NCI-H2029 (cell line): ENCODE measurements around the gene ZNF777.
A peak's percentile ranks its signal among the peaks of the same experiment; 100 is the strongest.

Source experiments
- DNase-seq: peaks from one replicate; lab custom pipeline; 2025; lab: John Stamatoyannopoulos, UW

The ZNF777 gene

DNA sequence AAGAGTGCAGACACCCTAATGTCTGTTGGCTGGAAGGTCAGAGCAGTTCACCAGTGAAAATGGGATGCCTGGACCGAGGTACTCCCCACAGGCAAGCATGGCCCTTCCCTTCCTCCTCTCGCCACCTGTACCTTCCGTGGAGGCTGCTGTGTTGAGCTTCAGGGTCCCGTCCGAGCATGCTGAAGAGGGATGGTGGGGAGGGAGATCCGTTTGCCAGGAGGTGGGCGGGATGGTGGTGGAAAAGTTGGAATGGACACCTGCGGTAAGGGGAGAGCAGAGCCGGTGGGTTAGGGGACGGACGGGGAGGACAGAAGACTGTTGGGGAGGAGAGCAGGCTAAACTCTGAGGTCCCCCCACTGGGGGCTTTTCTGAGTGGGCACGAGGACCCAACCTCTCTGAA lies 15.9 kb upstream of the ZNF777 start:
- DNase-seq: no peak

DNA sequence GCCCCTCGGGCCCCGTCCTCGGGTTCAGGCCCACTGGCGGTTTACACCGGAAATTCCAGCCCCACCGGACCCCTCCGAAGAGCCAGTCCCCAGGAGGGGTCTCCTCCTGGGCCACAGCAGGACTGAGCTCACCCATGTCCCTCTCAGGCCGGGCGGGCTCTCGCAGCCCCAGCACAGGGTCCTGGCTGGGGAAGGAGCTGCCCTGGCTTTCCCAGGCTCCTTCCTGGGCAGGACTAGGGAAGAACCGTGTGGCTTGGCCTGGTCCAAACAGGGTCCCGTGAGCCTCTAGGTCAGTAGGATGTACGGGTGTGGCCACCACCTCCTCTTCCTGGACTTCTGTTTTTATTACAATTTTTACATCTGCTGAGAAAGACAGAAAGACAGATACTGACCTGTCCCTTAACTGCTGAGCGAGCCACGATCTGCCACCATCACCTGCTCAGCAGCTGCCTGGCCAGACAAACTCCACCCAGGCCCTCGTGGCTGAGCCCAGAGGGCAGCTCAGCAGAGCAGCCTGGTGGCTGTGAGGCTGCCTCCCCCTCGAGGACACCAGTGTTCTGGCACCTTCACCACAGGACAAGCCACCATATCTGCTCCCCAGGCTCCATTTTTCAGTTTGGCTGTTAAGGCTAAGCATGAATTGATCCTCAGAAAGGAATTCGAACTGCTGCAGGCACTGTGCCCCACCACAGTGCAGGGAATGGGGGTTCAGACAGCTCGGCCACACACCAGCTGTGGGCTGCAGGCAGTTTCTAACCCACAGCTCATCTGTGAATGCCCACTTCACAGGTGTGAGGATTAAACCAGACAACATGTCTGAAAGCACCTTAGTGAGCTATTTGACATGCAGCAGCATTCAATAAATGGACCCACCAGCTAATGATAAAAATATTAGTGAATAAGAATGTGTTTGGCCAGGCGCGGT lies 14.5 kb upstream of the ZNF777 start:
- DNase-seq: no peak

DNA sequence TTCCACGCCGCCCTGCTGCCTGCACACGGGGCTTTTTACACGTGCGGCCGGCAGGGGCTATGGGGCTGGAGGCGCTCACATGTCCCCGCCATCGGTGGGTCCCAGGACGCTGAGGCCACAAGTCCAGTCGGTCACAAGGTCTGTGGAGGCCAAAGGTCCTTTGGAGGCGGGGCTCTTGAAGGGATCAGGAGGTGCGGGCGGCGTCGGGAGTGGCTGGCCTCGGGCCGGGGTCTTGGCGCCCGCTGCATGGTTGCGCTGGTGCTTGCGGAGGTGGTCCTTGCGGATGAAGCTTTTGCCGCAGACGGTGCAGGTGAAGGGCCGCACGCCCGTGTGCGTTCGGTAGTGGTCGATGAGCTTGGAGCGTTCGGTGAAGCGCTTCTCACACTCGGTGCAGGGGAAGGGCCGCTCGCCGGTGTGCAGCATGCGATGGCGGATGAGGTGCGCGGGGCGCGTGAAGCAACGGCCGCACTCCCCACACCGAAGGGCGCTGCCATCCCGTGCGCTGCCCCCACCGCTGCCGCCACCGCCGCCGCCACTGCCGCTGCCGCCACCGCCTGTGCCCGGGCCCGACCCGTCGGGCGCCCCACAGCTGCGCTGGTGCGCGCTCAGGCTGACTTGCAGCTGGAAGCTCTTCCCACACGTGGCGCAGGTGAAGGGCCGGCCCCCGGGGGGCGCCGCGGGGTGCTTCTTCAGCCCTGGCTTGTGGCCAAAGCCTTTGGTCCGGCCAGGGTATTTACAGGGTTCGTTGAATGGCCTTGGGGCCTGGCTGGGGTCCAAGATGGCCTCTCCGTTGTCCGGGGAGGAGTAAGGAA lies 13.7 kb upstream of the ZNF777 start:
- DNase-seq: no peak

GRCh38 chr7:149473251-149473650 lies 12.4 kb upstream of the ZNF777 start:
- no peak for DNase-seq

DNA sequence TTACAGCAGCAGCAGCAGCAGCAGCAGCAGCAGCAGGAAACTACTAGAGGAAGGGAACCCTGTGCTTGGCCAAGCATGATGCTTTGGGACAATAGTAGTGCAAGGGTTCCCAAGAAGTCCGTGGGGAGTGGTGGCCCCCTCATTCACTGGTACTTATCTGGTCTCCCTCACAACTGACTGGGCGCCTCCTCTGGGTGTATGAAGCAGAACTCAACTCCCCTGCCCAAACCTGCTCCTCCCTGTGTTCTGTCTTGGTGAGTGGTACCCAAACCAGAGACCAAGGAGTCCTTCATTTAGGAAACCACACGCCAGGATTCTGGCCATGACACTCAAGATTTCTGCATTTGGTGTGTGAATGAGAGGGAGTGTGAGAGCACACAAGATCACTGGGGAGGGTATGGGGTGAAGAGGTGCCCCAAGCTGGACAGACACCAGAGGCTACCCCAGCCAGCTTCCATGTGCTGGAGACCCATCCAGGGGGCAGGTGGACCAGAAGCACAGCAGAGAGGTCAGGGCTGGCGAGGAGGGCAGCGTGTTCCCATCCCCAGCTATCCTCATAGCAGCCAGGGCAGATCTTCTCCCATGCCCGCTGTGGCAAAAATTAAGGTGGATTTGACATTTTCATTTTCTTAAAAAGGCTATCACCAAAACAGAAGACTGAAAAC lies 10.6 kb upstream of the ZNF777 start:
- DNase-seq: no peak

DNA sequence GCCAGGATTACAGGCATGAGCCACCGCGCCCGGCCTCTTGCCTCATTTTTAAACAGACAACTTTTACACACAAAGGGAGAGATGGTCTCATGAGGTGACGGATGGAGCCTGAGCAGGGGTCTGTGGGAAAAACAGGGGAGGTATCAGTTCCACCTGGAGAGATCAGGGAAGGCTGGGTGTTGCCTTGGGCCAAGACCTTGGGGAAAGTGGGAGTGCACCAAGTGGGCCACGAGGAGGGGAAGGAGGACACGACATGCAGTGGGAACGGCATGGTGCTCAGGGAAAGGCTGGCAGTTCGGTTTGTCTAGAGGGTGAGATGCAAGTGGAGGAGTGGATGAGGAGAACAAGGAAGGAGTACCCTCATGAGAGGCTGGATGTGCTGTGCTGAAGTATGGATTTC lies 8.9 kb upstream of the ZNF777 start:
- no peak for DNase-seq

GRCh38 chr7:149468208-149468607 lies 7.3 kb upstream of the ZNF777 start:
- DNase-seq: peak; percentile 21

DNA sequence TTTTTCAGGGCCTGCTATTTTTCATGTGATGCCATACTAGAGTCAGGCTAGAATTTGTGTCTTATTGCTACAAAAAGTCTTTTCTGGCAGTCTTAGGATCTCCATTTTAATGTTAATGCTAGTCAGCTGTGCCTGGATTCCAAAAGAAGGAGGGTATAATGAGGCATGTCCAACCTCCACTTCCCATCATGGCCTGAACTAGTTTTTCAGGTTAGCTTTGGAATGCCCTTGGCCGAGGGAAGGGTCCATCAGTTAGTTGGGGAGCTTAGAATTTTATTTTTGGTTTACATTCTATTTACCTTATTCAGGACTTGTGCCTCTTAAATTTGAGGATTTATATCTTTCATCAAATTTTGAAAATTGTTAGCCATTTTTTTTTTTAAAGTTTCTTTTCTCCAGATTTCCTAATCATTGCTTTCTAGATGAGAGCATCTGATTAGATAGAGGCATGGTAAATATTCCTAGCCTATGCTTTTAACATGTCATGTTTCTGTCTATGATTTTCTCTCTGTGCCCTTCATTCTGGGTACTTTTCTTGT lies 6.5 kb upstream of the ZNF777 start:
- no peak for DNase-seq

DNA sequence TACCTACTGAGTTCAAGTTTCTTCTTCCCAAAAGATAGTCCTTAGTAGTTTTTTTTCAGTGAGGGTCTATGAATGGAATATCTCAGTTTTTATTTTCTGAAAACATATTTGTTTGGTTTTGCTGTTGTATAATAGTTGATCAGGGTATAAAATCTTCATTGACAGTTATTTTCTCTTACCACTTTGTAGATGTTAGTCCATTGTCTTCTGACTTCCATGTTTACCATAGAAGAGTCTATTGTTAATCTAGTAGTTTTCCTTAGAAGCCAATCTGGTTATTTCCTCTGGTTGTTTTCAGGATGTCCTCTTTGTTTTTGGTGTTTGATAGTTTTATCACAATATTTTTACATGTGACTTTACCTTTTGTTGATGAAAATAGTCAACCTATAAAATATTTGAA lies 5.5 kb upstream of the ZNF777 start:
- DNase-seq: no peak

- no peak for DNase-seq
These were observed 2.8 kb upstream of the ZNF777 start for GRCh38 chr7:149463500-149464161.

DNA sequence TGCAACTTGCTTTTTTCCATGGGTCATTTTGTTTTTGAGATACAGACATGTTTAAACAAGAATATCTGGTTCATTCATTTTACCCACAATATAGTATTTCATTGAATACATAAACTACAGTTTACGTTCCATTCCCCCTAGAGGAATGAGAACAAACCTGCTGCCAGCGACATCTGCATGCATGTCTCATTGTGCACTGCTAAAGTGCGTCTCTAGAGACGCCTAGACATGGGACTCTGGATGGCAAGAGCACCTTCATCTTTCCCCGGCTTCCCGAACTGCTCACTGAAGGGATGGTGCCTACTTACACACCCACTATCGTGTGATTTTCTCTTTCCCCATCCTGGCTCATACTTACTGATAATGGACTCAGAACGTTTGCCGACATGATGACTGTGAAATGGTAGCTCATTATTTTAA lies 1.2 kb upstream of the ZNF777 start:
- DNase-seq: no peak

DNA sequence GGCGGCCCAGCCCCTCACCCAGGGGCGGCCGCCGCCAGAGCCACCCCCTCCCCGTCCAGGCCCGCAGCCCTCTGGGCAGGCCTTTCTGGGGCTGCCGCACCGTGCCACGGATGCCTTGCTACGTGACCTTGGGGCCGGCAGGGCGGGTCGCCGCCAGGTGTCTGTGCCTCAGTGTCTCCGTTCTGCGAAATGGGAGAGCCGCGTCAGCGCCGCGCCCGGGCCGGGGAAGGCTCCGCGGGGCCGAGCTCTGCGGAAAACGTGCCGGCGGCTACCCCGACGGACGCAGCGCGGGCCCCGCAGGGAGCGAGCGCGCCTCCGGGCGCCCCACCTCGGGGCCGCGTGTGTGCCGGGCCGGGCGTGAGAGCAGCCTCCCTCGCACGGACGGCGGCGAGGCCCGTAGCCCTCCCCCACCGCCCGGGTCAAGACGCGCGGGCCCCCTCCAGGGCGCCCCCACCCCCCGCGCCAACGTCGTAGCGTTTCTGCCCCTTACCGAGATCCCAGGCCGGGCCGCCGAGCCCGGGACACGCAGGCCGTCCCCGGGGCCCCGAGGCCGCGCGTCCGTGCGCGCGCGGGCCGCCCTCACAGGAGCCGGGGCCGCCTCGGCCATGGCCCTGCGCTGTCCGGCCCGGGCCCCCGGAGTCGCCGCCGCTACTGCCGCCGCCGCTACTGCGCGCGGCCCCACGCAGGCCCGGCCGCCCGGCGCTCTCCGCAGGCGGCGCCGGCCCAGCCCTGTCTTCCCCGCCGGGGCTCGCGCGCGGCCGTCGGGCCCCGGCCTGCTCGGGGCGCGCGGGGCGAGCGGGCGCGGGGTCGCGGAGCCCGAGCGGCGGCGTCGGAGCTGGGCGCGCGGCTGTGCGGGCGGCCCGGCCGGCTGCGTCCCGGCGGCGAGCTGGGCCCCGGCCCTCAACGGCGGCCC lies 1.1 kb downstream of the ZNF777 start:
- no peak for DNase-seq

GRCh38 chr7:149459201-149459539 lies 1.7 kb downstream of the ZNF777 start:
- DNase-seq: no peak

DNA sequence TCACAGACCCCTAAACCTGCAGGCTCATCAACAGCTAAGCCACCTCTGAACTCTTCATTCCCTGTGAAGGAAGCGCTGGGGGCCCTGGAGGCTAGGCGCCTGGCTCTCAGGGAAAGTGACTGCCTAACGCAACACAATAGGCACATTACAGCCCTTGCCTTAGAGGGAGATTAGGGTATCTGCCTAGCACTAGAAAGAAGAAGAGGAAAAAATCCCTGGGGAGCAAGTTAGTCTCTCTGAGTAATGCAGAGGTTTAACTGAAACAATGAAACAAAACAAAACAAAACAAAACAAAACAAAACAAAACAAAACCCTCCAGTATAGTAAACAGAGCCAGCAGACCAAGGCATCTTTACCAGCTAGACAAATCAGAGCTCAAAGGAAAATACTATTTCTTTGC lies 2.6 kb downstream of the ZNF777 start:
- DNase-seq: no peak

- no peak for DNase-seq
These were observed 3.1 kb downstream of the ZNF777 start for GRCh38 chr7:149457766-149458165.

- DNase-seq: no peak
These were observed 4.1 kb downstream of the ZNF777 start for GRCh38 chr7:149456506-149457421.

DNA sequence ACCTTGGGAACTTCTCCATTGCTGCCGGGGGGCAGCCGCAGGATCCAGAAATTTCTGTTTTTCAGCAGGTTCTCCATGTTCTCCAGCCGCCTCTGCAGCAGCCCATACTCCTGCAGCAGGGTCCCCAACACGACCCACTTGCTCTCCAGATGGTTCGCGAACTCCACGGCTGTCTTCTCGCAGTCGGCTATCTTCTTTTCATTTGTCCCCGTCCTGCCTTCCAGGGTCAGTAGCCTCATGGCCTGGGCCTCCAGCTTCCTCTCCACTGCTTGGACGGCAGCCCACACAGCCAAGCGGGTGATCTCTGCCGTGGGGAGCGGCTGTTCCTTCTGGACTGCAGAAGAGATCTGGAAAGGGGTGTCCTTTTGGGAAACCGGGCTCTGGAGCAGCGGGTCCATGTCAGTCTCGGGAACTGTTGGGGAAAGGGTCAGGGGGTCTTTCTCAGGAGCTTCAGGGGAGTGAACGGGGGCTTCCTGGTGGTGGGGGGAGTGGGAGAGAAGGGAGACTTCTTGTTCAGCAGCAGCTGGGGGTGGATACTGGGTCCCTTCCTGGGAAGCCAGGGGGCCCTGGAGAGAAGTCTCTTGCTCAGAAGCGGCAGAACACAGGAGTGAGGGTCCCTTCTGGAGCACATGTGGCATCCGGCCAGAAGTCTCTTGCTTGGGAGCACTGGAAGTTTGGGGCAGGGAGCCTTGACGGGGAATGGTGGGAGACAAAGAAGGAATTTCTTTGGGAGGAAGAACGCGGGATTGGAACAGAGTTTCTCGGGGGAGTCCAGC lies 5.5 kb downstream of the ZNF777 start:
- DNase-seq: no peak

GRCh38 chr7:149454750-149455149 lies 6.1 kb downstream of the ZNF777 start:
- DNase-seq: no peak

DNA sequence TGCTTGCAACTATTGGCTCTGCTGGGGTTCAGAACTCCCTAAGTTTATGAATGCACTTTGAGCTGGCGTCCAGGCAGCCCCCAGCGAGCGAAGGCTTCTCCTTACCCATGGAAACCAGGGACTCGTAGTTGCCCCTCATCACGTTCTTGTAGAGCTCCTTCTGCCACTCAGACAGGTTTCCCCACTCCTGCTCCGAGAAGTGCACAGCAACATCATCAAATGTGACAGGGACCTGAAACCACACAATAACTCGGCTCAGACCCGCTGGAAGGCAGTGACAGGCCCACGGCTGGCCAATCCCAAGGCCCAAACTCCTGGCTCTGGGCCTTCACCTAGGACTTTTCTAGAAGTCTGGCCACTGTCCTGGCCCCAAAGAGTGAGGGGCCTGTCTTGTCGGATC lies 6.9 kb downstream of the ZNF777 start:
- DNase-seq: no peak
